GM18873 (cell line): ENCODE data around the gene XIRP2.

ENCODE experiments used
- ATAC-seq: cut with Tn5 transposase; IDR thresholded peaks from one replicate; pipeline ENCODE4 v1.9.1; 2021; ENCODE audit warnings: mild to moderate bottlenecking, moderate library complexity, moderate number of reproducible peaks; ENCODE audit not compliant: unreplicated experiment, low FRiP score

The XIRP2 gene

DNA sequence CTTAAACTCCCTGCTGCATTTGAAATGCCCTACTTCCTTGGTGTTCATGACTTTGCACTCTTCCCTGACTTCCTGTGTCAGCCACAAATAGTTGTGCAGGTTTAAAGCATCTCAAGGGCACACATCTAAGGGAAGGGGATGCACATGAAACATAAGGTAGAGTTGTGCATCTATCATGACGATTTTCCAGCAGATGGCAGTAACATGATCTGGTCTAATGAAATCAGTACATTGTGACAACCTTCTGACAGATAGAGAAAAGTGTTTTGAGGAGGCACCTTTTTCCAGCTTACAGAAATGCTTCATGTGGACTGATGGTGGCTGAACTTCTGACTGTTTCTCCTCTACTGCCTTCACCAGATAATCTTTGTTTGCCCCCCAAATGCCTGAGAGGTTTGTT is 238.9 kb downstream of the XIRP2 start:
- ATAC-seq: no peak

GRCh38 chr2:167128130-167128529 is 239.8 kb downstream of the XIRP2 start:
- ATAC-seq: no peak

- no peak for ATAC-seq
Observed at GRCh38 chr2:167132066-167132465, 243.8 kb downstream of the XIRP2 start.

GRCh38 chr2:167132906-167133555 is 244.8 kb downstream of the XIRP2 start:
- ATAC-seq: no peak

DNA sequence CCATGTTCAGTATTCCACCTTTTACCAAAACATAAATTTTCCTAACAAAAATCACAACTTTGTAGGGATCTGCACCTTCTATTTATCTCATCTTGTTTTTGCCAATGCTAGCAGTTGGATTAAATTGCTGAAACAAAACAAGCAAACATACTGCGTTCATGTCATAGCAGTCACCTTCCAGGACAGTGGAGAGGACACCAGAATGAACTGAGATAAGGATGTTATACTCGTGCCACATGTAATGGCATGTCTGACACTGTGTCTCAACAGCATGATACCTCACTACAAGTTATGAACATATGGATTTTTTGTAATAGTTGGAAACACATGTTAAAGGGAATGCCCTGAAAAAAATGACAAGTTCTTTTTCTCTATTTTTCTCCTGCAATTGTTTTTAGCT is 245.3 kb downstream of the XIRP2 start:
- no peak for ATAC-seq

GRCh38 chr2:167134381-167135072 is 246.2 kb downstream of the XIRP2 start:
- ATAC-seq: no peak

DNA sequence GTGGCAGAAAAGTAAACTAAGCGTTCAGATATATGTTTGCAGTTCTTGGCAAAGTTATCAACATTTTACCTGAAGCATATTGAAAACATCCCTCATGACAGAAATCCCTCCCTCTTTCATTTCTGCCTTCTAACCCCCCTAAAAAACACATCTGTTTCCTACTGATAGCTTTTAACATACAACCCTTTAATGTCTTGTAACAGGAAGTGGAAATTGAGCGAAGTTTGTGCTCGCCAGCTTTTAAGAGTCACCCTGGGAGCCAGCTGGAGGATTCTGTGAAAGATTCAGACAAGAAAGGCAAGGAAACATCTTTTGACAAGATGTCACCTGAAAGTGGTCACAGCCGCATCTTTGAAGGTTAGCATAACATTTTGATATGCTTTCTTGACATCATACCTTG is 247.4 kb downstream of the XIRP2 start:
- ATAC-seq: no peak

DNA sequence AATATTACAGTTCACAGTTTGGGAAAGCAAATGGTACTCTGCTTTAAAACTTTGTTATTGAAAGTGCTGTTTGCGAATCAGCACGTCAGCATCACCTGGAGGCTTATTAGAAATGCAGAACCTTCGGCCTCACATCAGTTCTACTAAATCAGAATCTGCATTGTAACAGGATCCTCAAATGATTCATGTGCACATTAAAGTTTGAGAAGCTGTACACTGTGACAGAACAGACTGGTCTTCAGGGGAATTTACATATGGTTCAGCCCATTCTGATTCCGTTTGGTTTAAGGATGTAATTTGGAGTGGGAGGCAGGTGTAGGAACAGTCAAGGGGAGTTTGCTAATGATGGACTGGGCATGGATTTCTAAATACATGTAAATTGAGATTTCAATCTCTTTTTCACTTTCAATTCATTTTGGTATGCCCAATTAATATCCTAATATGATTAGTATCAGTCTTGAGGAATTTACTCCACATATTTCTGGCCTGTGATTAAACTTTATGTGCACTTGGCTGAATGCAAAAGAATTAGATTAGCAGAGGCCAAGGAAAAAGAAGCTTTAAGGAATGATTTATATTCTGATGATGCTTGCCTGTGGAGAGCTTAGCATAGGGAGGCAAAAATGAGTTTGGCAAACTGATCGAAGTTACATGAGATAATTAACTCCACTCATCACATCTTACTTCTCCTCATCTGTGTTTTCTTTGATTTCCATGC is 248.8 kb downstream of the XIRP2 start:
- no peak for ATAC-seq

GRCh38 chr2:167140330-167140729 is 252.1 kb downstream of the XIRP2 start:
- no peak for ATAC-seq

DNA sequence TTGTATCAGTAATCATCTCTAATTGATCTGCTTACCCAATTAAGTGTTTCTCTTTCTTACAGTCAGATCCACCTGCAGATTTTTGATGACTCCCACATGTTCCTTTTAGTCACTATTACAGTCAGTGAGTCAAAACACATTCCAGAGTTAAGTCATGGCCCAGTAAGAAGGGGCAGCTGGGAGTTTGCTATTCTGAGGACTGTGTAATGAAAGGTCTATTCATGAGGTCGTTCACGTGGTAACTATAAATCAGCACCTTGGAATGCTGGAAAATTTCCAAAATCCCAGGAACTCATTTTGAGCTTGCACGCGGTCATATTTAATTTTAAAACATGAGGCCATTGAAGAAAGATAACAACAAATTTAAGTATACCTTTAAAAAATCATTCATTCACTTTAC is 252.5 kb downstream of the XIRP2 start:
- no peak for ATAC-seq

- ATAC-seq: no peak
Observed at GRCh38 chr2:167142554-167142953, 254.3 kb downstream of the XIRP2 start.

- ATAC-seq: no peak
Observed at GRCh38 chr2:167144179-167144898, 256.1 kb downstream of the XIRP2 start.

GRCh38 chr2:167147271-167147941 is 259.1 kb downstream of the XIRP2 start:
- no peak for ATAC-seq

DNA sequence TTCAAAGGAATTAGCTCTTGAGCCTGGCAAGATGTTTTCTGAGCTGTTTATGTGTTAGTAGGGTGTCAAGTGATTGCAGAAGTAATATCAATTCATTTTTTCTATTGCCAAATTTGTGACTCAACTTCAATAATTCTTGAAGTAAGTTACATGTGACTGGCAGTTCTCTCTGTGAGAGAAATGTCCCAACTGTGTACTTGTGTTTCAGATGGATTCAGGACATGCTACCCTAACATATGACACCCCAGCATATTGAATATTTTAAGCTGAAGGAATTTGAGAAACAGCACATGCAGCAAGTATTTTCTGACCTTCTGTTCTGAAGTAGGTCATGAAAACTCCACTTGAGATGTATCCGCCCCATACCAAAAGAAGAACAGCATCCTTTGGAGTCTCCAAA is 263.6 kb downstream of the XIRP2 start:
- no peak for ATAC-seq

DNA sequence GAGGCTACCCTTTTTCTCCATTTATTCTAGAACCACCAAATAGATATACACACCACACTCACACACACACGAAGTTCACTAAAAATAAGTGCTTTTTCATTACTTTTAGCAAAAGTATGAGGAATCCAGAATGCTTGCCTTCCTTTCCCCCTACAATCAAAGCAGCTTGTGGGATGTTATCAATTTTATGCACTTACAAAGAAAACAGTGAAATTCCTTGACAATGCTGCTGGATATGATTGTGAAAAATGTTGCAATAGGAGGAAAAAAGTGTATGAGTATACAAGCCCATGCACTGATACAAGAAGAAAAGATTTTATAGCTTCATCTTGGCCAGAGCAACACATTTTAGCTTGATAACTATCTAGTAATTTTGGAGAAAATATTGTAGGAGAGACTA is 269.2 kb downstream of the XIRP2 start:
- ATAC-seq: no peak

GRCh38 chr2:167177196-167177595 is 288.9 kb downstream of the XIRP2 start:
- no peak for ATAC-seq

- no peak for ATAC-seq
Observed at GRCh38 chr2:167181134-167181533, 292.9 kb downstream of the XIRP2 start.

DNA sequence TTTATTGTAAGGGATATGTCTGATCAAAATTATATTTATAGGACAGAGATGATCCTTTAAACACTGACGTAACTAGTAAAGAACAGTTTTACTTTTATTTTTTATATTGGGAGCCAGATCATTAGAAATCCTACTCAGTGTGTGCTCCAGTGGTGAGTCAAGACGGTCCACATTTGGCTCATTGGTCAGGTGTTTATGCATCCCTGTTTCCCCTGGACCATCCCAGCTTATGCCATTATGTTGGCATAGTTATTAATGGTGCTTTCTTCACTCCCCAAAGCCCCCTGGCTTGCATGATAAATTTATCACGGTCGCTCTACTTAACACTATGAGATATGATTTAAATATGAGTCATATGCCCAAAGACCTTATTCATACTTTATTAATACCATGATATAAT is 293.4 kb downstream of the XIRP2 start:
- ATAC-seq: no peak

GRCh38 chr2:167182403-167182802 is 294.1 kb downstream of the XIRP2 start:
- ATAC-seq: no peak

GRCh38 chr2:167183931-167184330 is 295.7 kb downstream of the XIRP2 start:
- ATAC-seq: no peak

- ATAC-seq: no peak
Observed at GRCh38 chr2:167186465-167186864, 298.2 kb downstream of the XIRP2 start.
